BE2C (cell line): ENCODE data around the gene JAZF1.
A peak's percentile ranks its signal among the peaks of the same experiment; 100 is the strongest.

Source experiments
- DNase-seq: peaks from one replicate; pipeline ENCODE4 v3.0.0-alpha.2; 2020
- H3K27me3 ChIP-seq: fragments of 250-450 bp; sonication (Bioruptor Pico); 2 replicates; pipeline ENCODE4 v1.5.1; 2020; ENCODE audit warnings: mild to moderate bottlenecking
- H3K36me3 ChIP-seq: fragments of 250-450 bp; sonication (Bioruptor Pico); 2 replicates; pipeline ENCODE4 v1.5.1; 2020; ENCODE audit warnings: mild to moderate bottlenecking
- H3K4me1 ChIP-seq: fragments of 250-450 bp; sonication (Bioruptor Pico); 2 replicates; pipeline ENCODE4 v1.5.1; 2020
- H3K4me3 ChIP-seq: 2 replicates; pipeline ENCODE4 v1.5.1; 2011; ENCODE audit warnings: low read depth, low read length
- H3K9me3 ChIP-seq: fragments of 250-450 bp; sonication (Bioruptor Pico); 2 replicates; pipeline ENCODE4 v1.5.1; 2020
- TF ChIP-seq, protein P1 (sequence below): IDR thresholded peaks from 2 replicates; pipeline ENCODE4 v1.5.1; 2012; ENCODE audit warnings: mild to moderate bottlenecking, low read depth, low read length

JAZF1 gene

DNA sequence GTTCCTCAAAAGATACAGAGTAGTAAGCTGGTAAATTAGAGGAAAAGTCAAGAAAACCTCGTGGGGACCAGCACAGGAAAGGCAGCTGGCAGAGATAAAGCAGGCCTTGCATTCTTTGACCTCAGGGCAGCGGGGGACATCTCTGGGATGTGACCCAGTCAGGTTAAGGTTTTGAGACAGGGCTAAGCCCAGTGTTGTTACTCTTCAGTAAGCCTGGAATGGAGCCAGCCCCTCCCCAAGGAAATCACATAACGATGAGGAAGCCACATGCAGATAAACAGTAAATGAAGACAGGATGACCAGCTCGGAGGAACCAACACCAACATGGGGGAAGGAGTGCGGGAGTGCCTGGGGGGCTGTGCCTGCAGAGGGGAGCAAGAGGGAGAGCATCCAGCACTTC is 99.6 kb downstream of the JAZF1 start:
- Histone ChIP-seq H3K4me3 (no peak overlapping the region), H3K27me3 (no peaks in the 10 kb centered on the region), H3K9me3 (no peaks in the 10 kb centered on the region), H3K4me1 (peaks cover 29% of the 10 kb centered on the region), H3K36me3 (no peaks in the 10 kb centered on the region)
- peak; percentile 60 for DNase-seq
- TF ChIP-seq, protein P1, sequence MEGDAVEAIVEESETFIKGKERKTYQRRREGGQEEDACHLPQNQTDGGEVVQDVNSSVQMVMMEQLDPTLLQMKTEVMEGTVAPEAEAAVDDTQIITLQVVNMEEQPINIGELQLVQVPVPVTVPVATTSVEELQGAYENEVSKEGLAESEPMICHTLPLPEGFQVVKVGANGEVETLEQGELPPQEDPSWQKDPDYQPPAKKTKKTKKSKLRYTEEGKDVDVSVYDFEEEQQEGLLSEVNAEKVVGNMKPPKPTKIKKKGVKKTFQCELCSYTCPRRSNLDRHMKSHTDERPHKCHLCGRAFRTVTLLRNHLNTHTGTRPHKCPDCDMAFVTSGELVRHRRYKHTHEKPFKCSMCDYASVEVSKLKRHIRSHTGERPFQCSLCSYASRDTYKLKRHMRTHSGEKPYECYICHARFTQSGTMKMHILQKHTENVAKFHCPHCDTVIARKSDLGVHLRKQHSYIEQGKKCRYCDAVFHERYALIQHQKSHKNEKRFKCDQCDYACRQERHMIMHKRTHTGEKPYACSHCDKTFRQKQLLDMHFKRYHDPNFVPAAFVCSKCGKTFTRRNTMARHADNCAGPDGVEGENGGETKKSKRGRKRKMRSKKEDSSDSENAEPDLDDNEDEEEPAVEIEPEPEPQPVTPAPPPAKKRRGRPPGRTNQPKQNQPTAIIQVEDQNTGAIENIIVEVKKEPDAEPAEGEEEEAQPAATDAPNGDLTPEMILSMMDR = no peak

DNA sequence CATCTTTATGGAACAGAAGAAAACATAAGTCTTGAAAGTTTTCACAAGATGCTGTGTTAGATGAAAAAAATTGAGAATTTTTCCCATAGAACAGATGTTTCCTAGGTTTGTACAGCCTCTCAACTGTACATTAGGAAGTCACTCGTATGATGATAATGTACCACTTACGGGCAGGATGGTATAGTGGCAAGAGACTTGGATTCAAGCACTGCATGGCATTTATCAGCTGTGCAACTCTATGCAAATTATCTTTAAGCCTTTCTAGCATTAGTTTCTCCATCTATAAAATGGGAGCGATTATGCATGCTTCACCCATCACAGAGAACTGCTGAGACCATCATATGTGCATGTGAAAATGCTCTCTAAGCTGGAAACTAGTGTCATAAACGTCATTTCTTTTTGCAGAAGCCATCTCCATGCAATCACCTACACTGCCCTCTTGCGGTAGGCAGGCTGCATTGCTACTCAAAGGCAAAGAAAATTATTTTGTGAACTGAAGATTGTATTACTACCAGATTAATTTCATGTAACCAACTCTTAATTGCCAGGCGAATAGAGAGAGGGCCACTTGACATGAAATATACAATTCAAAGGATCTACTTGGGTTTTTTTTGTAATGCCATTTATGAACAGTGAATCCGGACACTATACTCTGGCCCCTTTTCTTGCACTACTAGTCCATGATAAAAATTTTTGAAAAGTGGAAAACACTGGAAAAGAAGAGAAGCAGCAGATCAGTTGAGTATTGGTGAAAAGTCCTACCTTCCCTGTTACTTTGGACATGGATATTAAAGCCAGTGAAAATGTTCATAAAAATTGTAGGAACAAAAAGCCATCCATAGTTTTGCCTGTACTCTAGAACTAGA is 102.3 kb downstream of the JAZF1 start:
- peaks cover 32% of the 10 kb centered on the region for H3K4me1 ChIP-seq
- peak; percentile 47 for DNase-seq
- TF ChIP-seq, protein P1 = peak; percentile 99

DNA sequence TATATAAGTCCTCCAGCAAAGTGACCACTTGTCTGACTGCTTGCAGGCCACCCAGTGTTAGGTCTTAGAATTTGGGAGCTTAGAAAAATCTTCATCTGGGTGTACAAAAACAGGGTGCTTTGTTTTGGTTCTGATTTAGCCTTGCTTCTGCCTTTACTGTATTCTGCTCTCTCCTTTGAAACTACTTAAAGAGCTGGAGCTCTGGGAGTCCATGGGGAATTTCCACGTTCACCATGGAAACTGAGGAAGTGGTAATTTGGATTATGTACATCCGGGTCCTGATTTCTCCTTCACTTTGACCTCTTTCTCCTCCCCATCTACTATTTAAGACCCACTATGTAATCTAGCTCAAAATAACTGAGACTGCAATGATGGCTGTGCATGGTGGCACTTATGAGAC is 103.0 kb downstream of the JAZF1 start:
- Histone ChIP-seq H3K4me3 (peak overlapping the region; percentile 36), H3K4me1 (peaks cover 29% of the 10 kb centered on the region), H3K36me3 (no peaks in the 10 kb centered on the region), H3K9me3 (no peaks in the 10 kb centered on the region), H3K27me3 (no peaks in the 10 kb centered on the region)
- TF ChIP-seq, protein P1 = no peak
- DNase-seq = no peak

More for the DNA sequence above, 102.3 kb downstream of the JAZF1 start:
- no peak overlapping the region for H3K4me3 ChIP-seq
- no peaks in the 10 kb centered on the region for H3K36me3 ChIP-seq
- H3K27me3 ChIP-seq = no peaks in the 10 kb centered on the region
- no peaks in the 10 kb centered on the region for H3K9me3 ChIP-seq

GRCh38 chr7:28076423-28077200 is 104.0 kb downstream of the JAZF1 start:
- DNase-seq = peak; percentile 65
- peaks cover 39% of the 10 kb centered on the region for H3K4me1 ChIP-seq
- H3K36me3 ChIP-seq = no peaks in the 10 kb centered on the region
- TF ChIP-seq, protein P1 = no peak
- no peaks in the 10 kb centered on the region for H3K27me3 ChIP-seq
- H3K4me3 ChIP-seq = peak overlapping the region; percentile 36
- H3K9me3 ChIP-seq = no peaks in the 10 kb centered on the region

- Histone ChIP-seq H3K4me3 (no peak overlapping the region), H3K4me1 (peaks cover 39% of the 10 kb centered on the region), H3K9me3 (no peaks in the 10 kb centered on the region), H3K27me3 (no peaks in the 10 kb centered on the region), H3K36me3 (no peaks in the 10 kb centered on the region)
- DNase-seq = no peak
- TF ChIP-seq, protein P1 = no peak
Measured at GRCh38 chr7:28075674-28076358, 104.8 kb downstream of the JAZF1 start.
